Left lobe of liver (tissue), 2 donors: ENCODE data around the gene MYB. TPM values are rescaled to one million over a fixed set of nuclear protein-coding genes. Genes with fewer than 3 reads are reported as not detected.

Experiments used
- ATAC-seq: fragments of 200-7000 bp; cut with Tn5 transposase; one replicate; pipeline ENCODE4 v1.9.1; 2020; ENCODE audit warnings: mild to moderate bottlenecking, moderate library complexity
- DNase-seq: peaks from one replicate; pipeline ENCODE4 v3.0.0-alpha.2; 2020; ENCODE audit warnings: low spot score
- total RNA-seq: library from RNA; stranded (reverse); gene quantifications from one replicate; pipeline ENCODE4 v1.2.1, GENCODE V29; 2021
- donor health status: DM: no; HTN: no; CAD: no; lungs with moderate emphysema.
- donor health status: DM: no; HTN: yes; CAD: no.

MYB gene
- total RNA-seq, 1 donor from 2014 or later, result 0.18 TPM

- no peak for DNase-seq
- ATAC-seq, result no peak
These were observed 34.5 kb downstream of the MYB start for GRCh38 chr6:135215563-135215962.

GRCh38 chr6:135217663-135218062, 36.6 kb downstream of the MYB start:
- DNase-seq, result no peak
- ATAC-seq, result no peak

- ATAC-seq (no peak), DNase-seq (no peak)
These were observed 38.2 kb downstream of the MYB start for GRCh38 chr6:135219346-135219745.

GRCh38 chr6:135221042-135221441, 39.9 kb downstream of the MYB start:
- DNase-seq (no peak), ATAC-seq (no peak)

- ATAC-seq (no peak), DNase-seq (no peak)
These were observed 40.4 kb downstream of the MYB start for GRCh38 chr6:135221505-135221904.

GRCh38 chr6:135222623-135223022, 41.5 kb downstream of the MYB start:
- ATAC-seq, result no peak
- DNase-seq, result no peak

GRCh38 chr6:135224037-135224647, 43.0 kb downstream of the MYB start:
- DNase-seq (no peak), ATAC-seq (peak; percentile 81)

GRCh38 chr6:135225911-135226310, 44.8 kb downstream of the MYB start:
- ATAC-seq (no peak), DNase-seq (no peak)

- ATAC-seq (no peak), DNase-seq (no peak)
These were observed 45.4 kb downstream of the MYB start for GRCh38 chr6:135226537-135226936.

- no peak for DNase-seq
- ATAC-seq, result peak; percentile 66
These were observed 46.2 kb downstream of the MYB start for GRCh38 chr6:135227349-135227748.

GRCh38 chr6:135227758-135228157, 46.6 kb downstream of the MYB start:
- ATAC-seq (no peak), DNase-seq (no peak)

- ATAC-seq (no peak), DNase-seq (no peak)
These were observed 47.4 kb downstream of the MYB start for GRCh38 chr6:135228486-135228885.

GRCh38 chr6:135229996-135230395, 48.9 kb downstream of the MYB start:
- ATAC-seq (no peak), DNase-seq (no peak)

- no peak for ATAC-seq
- DNase-seq, result no peak
These were observed 49.8 kb downstream of the MYB start for GRCh38 chr6:135230711-135231468.

GRCh38 chr6:135231469-135231844, 50.3 kb downstream of the MYB start:
- no peak for ATAC-seq
- no peak for DNase-seq

GRCh38 chr6:135233686-135234491, 52.8 kb downstream of the MYB start:
- DNase-seq (no peak), ATAC-seq (no peak)

GRCh38 chr6:135234492-135234780, 53.3 kb downstream of the MYB start:
- DNase-seq, result no peak

GRCh38 chr6:135235716-135236115, 54.6 kb downstream of the MYB start:
- DNase-seq (no peak), ATAC-seq (no peak)

More at GRCh38 chr6:135234492-135234780, 53.3 kb downstream of the MYB start:
- ATAC-seq, result no peak

- DNase-seq, result no peak
- ATAC-seq, result no peak
These were observed 55.2 kb downstream of the MYB start for GRCh38 chr6:135236319-135236718.

GRCh38 chr6:135236732-135237131, 55.6 kb downstream of the MYB start:
- ATAC-seq (no peak), DNase-seq (no peak)

GRCh38 chr6:135240711-135241110, 59.6 kb downstream of the MYB start:
- DNase-seq (no peak), ATAC-seq (no peak)
